HG02642 (cell line): ENCODE measurements around the gene CSAG1.
"Not testable (repeated sequence)": the region's sequence is repeated elsewhere in the genome, so short reads cannot be mapped to it uniquely, and the experiment has no call there.

Source experiments
- ATAC-seq: cut with Tn5 transposase; IDR thresholded peaks from one replicate; pipeline ENCODE4 v1.9.1; 2021; ENCODE audit warnings: mild to moderate bottlenecking; ENCODE audit not compliant: unreplicated experiment, poor library complexity

The CSAG1 gene

GRCh38 chrX:152706500-152706899 is 27.0 kb downstream of the CSAG1 start:
- not testable (repeated sequence) for ATAC-seq

- not testable (repeated sequence) for ATAC-seq
Observed at GRCh38 chrX:152700390-152700789, 33.1 kb downstream of the CSAG1 start.

DNA sequence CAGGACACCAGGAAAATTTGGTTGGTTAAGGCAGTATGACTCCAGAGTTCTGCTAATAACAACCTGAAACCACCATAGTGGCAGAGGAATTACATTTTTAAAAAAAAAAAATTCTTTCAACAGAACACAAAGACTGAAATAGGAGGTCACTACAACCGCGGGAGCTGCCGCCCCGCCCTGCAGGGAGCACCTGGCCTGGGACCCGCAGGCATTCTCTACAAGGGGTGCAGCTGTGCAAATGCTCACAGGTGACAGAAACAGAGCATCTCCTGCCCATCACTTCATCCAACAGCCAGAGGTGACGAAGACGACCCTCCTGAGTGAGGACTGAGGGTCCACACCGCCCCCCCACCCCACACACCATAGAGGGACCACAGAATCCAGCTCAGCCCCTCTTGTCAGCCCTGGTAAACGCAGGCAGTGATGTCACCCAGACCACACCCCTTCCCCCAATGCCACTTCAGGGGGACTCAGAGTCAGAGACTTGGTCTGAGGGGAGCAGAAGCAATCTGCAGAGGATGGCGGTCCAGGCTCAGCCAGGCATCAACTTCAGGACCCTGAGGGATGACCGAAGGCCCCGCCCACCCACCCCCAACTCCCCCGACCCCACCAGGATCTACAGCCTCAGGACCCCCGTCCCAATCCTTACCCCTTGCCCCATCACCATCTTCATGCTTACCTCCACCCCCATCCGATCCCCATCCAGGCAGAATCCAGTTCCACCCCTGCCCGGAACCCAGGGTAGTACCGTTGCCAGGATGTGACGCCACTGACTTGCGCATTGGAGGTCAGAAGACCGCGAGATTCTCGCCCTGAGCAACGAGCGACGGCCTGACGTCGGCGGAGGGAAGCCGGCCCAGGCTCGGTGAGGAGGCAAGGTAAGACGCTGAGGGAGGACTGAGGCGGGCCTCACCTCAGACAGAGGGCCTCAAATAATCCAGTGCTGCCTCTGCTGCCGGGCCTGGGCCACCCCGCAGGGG is 35.3 kb downstream of the CSAG1 start, which contains the start of gene MAGEA3:
TSS of gene MAGEA3 (plus strand) at position 843 of the 980 bp plus-strand sequence. CDS start 2,039 bp downstream, outside the sequence.
- not testable (repeated sequence) for ATAC-seq

GRCh38 chrX:152681012-152681411 is 52.5 kb downstream of the CSAG1 start:
- peak; percentile 87 for ATAC-seq
